Epithelial cell of esophagus (primary cell): ENCODE data around the gene PDPK1.

Source experiments
- DNase-seq: peaks from one replicate; pipeline ENCODE4 v3.0.0; 2010; ENCODE audit warnings: low read depth
- H3K4me3 ChIP-seq: 2 replicates; pipeline ENCODE4 v1.5.1; 2011; ENCODE audit warnings: mild to moderate bottlenecking, low read length, control low read depth
- TF ChIP-seq, protein P1 (sequence below): IDR thresholded peaks from 2 replicates; pipeline ENCODE4 v1.5.1; 2011; ENCODE audit warnings: low read depth, mild to moderate bottlenecking, low read length, control low read depth, inconsistent platforms; ENCODE audit not compliant: insufficient read depth; ENCODE audit errors: missing control alignments

The PDPK1 gene

DNA sequence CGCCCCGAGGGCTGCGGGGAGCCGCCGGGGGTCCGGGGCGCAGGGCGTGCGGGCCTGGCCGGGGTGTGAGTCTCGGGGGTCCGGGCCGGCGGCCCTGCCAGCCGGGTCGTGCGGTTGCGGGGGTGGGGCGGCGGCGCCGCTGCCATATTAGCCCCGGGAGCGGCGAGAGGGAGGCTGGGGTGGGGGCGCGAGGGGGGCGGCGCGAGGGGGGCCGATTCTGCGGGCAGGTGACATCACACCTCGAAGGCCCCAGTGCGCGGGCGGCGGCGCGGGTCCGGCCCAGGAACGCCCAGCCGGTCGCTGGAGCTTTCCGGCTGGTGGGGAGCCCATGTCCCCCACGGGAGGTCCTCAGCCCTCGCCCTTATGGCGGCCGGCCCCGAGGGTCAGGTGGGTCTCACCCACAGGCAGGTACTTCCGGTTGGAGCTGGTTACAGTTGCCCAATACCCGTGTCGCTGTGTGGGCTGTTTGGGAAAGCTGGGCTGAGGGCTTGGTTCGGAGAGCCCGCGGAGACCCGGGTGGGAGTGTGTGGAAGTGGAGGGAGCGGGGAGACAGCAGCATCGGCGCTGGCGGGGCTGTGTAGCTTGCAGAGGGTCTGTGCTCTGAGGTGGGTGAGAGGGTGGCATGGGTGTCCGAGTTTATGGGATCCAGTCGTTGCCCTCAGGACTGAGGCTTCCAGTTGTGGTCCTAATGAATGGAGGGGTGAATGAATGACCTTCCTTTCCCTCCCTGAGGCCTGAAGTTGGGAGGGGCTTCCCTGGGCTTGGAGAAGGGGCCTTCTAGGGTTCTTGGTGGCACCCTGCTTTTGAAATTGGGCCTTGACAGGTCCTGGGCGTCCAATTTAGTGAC lies 23.3 kb upstream of the PDPK1 start:
- H3K4me3 ChIP-seq, result peak overlapping the region; percentile 91
- TF ChIP-seq, protein P1, sequence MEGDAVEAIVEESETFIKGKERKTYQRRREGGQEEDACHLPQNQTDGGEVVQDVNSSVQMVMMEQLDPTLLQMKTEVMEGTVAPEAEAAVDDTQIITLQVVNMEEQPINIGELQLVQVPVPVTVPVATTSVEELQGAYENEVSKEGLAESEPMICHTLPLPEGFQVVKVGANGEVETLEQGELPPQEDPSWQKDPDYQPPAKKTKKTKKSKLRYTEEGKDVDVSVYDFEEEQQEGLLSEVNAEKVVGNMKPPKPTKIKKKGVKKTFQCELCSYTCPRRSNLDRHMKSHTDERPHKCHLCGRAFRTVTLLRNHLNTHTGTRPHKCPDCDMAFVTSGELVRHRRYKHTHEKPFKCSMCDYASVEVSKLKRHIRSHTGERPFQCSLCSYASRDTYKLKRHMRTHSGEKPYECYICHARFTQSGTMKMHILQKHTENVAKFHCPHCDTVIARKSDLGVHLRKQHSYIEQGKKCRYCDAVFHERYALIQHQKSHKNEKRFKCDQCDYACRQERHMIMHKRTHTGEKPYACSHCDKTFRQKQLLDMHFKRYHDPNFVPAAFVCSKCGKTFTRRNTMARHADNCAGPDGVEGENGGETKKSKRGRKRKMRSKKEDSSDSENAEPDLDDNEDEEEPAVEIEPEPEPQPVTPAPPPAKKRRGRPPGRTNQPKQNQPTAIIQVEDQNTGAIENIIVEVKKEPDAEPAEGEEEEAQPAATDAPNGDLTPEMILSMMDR, result no peak
- DNase-seq, result no peak

DNA sequence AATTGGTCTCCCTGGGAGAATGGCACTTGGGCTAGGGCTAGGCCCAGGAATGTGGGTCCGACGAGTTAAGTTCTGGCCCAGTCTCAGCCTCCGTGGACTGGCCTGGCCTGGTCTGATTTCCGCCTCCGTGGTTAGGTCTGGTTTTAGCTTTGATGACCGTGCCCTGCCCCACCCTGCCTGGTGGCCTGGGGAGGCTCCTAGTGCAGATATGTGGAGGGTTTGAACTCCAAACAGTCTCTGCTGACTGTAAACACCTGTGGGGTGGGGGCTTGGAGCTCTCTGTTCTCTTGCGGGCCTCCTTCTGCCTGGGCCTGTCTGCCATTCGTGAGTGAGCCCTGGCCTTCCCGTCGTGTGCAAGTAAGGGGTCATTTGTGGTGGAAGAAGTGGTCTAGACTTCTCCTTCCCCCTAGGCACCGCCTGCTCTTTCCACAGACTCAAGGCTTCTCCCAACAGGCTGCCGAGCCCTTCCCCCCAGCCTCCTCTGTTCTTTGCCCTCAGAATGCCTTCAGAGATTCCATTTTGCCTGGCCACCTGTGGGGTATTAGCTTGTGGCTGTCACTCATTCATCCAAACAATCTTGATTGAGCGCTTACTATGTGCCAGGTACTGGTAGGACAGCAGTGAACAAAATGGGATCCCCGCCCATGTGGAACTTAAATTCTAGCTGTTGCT lies 22.5 kb upstream of the PDPK1 start:
- no peak for DNase-seq
- TF ChIP-seq, protein P1, result no peak
- H3K4me3 ChIP-seq, result peak overlapping the region; percentile 91

DNA sequence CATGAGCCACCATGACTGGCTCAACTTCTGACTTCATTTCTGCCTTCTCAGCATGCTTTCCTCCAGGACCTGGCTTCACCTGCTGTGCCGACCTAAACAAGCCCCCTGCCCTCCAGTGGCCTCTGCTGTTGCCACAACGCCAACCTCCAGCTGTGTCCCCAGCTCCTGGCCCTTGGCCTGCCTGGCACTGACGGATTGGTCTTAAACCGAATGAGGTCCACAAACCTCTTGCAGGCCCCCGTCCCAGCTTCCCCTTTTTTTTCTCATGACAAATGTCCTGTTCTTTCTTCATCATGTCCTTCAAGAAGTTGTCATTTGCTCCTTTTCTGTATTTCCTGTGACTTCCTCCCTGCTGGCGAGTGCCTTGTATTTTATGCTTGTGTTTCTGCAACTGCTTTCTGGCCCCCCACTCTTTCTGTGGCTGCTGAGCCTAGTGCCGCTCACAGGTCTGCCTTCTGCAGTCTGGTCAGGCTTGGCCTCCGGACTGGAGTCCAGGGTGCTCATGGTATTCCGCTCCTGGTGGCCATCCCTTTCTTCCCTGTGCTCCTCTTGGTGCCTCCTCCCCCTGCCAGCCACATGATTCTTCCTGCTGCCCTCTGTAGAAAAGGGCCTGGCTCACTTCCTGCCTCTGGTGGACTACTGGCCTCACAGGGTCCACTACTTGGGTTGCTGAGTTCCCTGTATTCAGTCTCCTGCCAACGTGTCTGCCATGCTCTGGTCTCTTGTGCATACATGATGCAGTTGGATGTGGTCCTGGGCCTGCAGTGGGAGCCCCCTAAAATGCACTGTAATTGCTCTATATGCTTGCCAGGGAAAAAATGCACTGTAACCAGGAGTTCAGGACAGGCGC lies 21.2 kb upstream of the PDPK1 start:
- TF ChIP-seq, protein P1, result no peak
- H3K4me3 ChIP-seq, result peak overlapping the region; percentile 91
- no peak for DNase-seq

DNA sequence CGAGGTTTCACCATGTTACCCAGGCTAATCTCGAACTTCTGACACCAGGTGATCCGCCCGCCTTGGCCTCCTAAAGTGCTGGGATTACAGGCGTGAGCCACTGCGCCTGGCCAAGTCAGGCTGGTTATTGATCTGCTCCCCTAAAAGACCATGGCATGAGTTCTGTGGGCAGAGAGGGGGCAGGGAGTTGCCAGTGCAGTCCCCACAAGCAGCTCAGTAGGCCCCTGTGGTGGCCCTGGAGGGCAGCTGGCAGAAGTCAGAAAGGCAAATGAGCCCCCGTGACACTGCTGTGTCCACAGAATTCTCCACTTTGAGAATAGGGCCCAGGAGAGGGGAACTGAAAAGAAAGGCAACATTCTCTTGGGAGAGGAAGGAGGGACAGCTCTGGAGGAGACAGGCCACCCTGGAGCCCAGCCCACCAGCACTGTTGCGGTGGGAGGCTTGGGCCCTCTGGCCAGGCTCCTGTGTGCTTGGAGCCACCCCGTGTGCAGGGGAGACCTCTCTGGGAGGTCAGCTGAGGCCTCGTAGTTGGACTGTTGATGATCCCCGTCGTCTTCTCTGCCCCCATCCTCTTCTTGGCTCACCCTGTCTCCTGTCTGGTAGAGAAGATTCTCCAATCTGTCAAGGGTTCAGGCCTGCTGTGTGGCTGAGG lies 19.7 kb upstream of the PDPK1 start:
- TF ChIP-seq, protein P1, result no peak
- no peak overlapping the region for H3K4me3 ChIP-seq
- no peak for DNase-seq

DNA sequence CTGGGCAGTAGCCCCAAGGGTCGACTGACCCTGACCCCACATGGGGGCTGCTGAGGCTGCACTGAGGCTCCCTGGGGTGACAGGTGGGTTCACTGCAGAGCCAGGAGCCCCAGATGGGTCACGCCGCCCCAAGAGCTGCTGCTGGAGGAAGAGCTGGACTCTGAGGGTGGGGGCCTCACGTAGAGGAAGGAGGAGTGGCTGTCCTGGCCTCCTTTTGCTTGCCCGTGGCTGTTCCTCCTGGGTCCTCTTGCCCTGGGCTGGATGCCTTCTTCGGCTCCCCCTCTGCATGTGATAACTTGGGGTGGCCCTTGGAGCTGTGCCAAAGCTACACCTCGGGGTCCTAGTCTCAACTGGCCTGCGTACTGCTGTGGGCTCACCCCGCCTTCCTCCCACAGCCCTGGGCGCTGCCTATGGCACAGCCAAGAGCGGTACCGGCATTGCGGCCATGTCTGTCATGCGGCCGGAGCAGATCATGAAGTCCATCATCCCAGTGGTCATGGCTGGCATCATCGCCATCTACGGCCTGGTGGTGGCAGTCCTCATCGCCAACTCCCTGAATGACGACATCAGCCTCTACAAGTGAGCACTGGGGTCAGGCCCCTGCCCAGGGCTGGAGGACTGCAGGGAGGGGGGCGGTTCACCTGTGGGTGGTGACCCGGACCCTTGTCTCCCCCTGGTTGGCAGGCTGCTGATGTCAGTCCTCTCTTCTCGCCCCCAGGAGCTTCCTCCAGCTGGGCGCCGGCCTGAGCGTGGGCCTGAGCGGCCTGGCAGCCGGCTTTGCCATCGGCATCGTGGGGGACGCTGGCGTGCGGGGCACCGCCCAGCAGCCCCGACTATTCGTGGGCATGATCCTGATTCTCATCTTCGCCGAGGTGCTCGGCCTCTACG lies 18.8 kb upstream of the PDPK1 start:
- no peak overlapping the region for H3K4me3 ChIP-seq
- TF ChIP-seq, protein P1, result no peak
- DNase-seq, result no peak

DNA sequence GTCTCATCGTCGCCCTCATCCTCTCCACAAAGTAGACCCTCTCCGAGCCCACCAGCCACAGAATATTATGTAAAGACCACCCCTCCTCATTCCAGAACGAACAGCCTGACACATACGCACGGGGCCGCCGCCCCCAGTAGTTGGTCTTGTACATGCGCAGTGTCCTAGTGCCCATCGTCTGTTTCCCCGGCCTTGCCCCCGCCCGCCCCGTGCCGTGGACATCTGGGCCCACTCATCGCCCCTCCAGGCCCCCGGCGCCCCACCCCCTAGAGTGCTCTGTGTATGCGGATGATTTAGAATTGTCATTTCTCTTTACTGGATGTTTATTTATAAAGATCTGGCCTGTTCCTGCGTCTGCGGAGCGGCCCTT lies 18.1 kb upstream of the PDPK1 start:
- TF ChIP-seq, protein P1, result no peak
- no peak for DNase-seq
- no peak overlapping the region for H3K4me3 ChIP-seq
